Measurements from ENCODE around the gene SERPINB6. TPM values are rescaled to one million over a fixed set of nuclear protein-coding genes. Genes with fewer than 3 reads are reported as not detected.
"Not testable (repeated sequence)": the region's sequence is repeated elsewhere in the genome, so short reads cannot be mapped to it uniquely, and the experiment has no call there.

SERPINB6 gene
- polyA plus RNA-seq, 1 experiment, result 89.6 TPM

GRCh38 chr6:3011592-3011991 is 40.2 kb upstream of the SERPINB6 start:
- Histone ChIP-seq H3K27me3 (ENCODE audit: control insufficient read depth, insufficient read depth, low read length) (no peaks in the 10 kb centered on the region), H3K36me3 (ENCODE audit: control insufficient read depth, insufficient read depth, low read length) (peaks cover 3% of the 10 kb centered on the region), H3K4me3 (ENCODE audit: low read depth, low read length) (no peak overlapping the region)
- POLR2A ChIA-PET, result no interaction called here
- TF ChIP-seq CTCF (IDR thresholded peaks at IDR 0.05; ENCODE audit: insufficient read depth, low read depth, low read length), result no peak
- CTCF ChIA-PET, result interaction anchor here (0.6 to 1.1 kb wide), 2 partner anchors 10 to 172 kb away, joined by 3 to 4 read pairs; no protein-coding TSS in a partner anchor
- no peak for DNase-seq (ENCODE audit: low read depth)

GRCh38 chr6:3011158-3011557 is 39.8 kb upstream of the SERPINB6 start:
- Histone ChIP-seq H3K4me3 (ENCODE audit: low read depth, low read length) (no peak overlapping the region), H3K36me3 (ENCODE audit: control insufficient read depth, insufficient read depth, low read length) (peaks cover 3% of the 10 kb centered on the region), H3K27me3 (ENCODE audit: control insufficient read depth, insufficient read depth, low read length) (no peaks in the 10 kb centered on the region)
- ChIA-PET POLR2A (no interaction called here), CTCF (interaction anchor here (0.6 to 1.1 kb wide), 2 partner anchors 9 to 172 kb away, joined by 3 to 4 read pairs; no protein-coding TSS in a partner anchor)
- no peak for TF ChIP-seq CTCF (IDR thresholded peaks at IDR 0.05; ENCODE audit: insufficient read depth, low read depth, low read length)
- DNase-seq (ENCODE audit: low read depth), result no peak

- Histone ChIP-seq H3K27me3 (ENCODE audit: control insufficient read depth, insufficient read depth, low read length) (no peaks in the 10 kb centered on the region), H3K4me3 (ENCODE audit: low read depth, low read length) (no peak overlapping the region), H3K36me3 (ENCODE audit: control insufficient read depth, insufficient read depth, low read length) (peaks cover 3% of the 10 kb centered on the region)
- ChIA-PET POLR2A (no interaction called here), CTCF (interaction anchor here (1.9 kb wide), 1 partner anchor 8 kb away, joined by 6 read pairs; no protein-coding TSS in a partner anchor)
- TF ChIP-seq CTCF (IDR thresholded peaks at IDR 0.05; ENCODE audit: insufficient read depth, low read depth, low read length), result no peak
- DNase-seq (ENCODE audit: low read depth), result no peak
Observed at GRCh38 chr6:3009930-3010329, 38.6 kb upstream of the SERPINB6 start.

GRCh38 chr6:3008712-3009265 is 37.4 kb upstream of the SERPINB6 start:
- H3K27me3 ChIP-seq (ENCODE audit: control insufficient read depth, insufficient read depth, low read length); POLR2A ChIA-PET; H3K36me3 ChIP-seq (ENCODE audit: control insufficient read depth, insufficient read depth, low read length); H3K4me3 ChIP-seq (ENCODE audit: low read depth, low read length); DNase-seq (ENCODE audit: low read depth): not testable (repeated sequence)
- CTCF ChIA-PET, result interaction anchor here (1.9 kb wide), 1 partner anchor 7 kb away, joined by 6 read pairs; no protein-coding TSS in a partner anchor

GRCh38 chr6:3007571-3007970 is 36.2 kb upstream of the SERPINB6 start:
- no peak for TF ChIP-seq CTCF (IDR thresholded peaks at IDR 0.05; ENCODE audit: insufficient read depth, low read depth, low read length)
- Histone ChIP-seq H3K4me3 (ENCODE audit: low read depth, low read length) (no peak overlapping the region), H3K27me3 (ENCODE audit: control insufficient read depth, insufficient read depth, low read length) (no peaks in the 10 kb centered on the region), H3K36me3 (ENCODE audit: control insufficient read depth, insufficient read depth, low read length) (peaks cover 3% of the 10 kb centered on the region)
- DNase-seq (ENCODE audit: low read depth), result no peak
- POLR2A ChIA-PET, result no interaction called here
- CTCF ChIA-PET, result no interaction called here

GRCh38 chr6:3006476-3006875 is 35.1 kb upstream of the SERPINB6 start:
- POLR2A ChIA-PET, result no interaction called here

More at GRCh38 chr6:3006476-3006875, 35.1 kb upstream of the SERPINB6 start:
- no peak overlapping the region for H3K4me3 ChIP-seq (ENCODE audit: low read depth, low read length)
- CTCF ChIA-PET, result no interaction called here
- peaks cover 1% of the 10 kb centered on the region; the same call in 1 of the 2 replicates for H3K36me3 ChIP-seq (ENCODE audit: control insufficient read depth, insufficient read depth, low read length)
- no peak for DNase-seq (ENCODE audit: low read depth)
- TF ChIP-seq CTCF (IDR thresholded peaks at IDR 0.05; ENCODE audit: insufficient read depth, low read depth, low read length), result no peak
- H3K27me3 ChIP-seq (ENCODE audit: control insufficient read depth, insufficient read depth, low read length), result no peaks in the 10 kb centered on the region
